Neural progenitor cell (in vitro differentiated cells): ENCODE measurements around the gene IGSF21.

Experiments used
- EZH2 ChIP-seq: fragments of 200-600 bp; sonication (generic); IDR thresholded peaks from 2 replicates; pipeline ENCODE4 v1.6.1; 2017; ENCODE audit warnings: antibody characterized with exemption, mild to moderate bottlenecking, moderate library complexity
- EZH2phosphoT487 ChIP-seq: fragments of 200-600 bp; sonication (generic); IDR thresholded peaks from 2 replicates; pipeline ENCODE4 v1.6.1; 2017; ENCODE audit warnings: antibody characterized with exemption
- TF ChIP-seq, protein P1 (sequence below): fragments of 200-600 bp; sonication (generic); IDR thresholded peaks from 2 replicates; pipeline ENCODE4 v1.5.1; 2017; ENCODE audit warnings: antibody characterized with exemption, mild to moderate bottlenecking

DNA sequence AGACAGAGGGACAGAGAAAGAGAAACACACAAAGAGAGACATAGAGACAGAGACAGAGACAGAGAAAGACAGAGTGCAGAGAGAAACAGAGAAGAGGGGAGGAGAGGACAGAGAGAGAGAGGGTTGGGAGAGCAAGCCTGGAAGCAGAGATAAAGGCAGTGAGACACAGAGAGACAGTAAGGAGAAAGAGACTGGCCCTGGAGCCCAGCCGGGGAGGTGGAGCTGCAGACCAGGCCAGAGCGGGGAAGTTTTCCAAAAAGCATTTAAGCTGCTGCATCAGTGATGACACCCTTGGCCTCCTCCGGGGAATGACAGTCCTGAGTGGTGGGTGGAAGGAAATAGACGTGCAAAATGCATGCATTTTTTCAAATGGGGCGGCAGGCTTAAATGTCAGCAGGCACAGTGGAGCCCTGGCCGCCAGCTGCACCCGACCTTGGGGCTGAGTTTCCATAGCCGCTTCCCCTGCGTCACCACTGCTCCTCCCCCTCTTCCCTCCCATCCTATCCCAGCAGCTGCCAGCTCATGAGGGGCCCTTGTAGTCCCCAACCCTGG is 277.7 kb downstream of the IGSF21 start:
- TF ChIP-seq, protein P1, sequence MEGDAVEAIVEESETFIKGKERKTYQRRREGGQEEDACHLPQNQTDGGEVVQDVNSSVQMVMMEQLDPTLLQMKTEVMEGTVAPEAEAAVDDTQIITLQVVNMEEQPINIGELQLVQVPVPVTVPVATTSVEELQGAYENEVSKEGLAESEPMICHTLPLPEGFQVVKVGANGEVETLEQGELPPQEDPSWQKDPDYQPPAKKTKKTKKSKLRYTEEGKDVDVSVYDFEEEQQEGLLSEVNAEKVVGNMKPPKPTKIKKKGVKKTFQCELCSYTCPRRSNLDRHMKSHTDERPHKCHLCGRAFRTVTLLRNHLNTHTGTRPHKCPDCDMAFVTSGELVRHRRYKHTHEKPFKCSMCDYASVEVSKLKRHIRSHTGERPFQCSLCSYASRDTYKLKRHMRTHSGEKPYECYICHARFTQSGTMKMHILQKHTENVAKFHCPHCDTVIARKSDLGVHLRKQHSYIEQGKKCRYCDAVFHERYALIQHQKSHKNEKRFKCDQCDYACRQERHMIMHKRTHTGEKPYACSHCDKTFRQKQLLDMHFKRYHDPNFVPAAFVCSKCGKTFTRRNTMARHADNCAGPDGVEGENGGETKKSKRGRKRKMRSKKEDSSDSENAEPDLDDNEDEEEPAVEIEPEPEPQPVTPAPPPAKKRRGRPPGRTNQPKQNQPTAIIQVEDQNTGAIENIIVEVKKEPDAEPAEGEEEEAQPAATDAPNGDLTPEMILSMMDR = no peak
- no peak for TF ChIP-seq EZH2
- no peak for TF ChIP-seq EZH2phosphoT487
